Measurements from ENCODE around the gene MN1.
"Not testable (repeated sequence)": the region's sequence is repeated elsewhere in the genome, so short reads cannot be mapped to it uniquely, and the experiment has no call there.

MN1 gene

DNA sequence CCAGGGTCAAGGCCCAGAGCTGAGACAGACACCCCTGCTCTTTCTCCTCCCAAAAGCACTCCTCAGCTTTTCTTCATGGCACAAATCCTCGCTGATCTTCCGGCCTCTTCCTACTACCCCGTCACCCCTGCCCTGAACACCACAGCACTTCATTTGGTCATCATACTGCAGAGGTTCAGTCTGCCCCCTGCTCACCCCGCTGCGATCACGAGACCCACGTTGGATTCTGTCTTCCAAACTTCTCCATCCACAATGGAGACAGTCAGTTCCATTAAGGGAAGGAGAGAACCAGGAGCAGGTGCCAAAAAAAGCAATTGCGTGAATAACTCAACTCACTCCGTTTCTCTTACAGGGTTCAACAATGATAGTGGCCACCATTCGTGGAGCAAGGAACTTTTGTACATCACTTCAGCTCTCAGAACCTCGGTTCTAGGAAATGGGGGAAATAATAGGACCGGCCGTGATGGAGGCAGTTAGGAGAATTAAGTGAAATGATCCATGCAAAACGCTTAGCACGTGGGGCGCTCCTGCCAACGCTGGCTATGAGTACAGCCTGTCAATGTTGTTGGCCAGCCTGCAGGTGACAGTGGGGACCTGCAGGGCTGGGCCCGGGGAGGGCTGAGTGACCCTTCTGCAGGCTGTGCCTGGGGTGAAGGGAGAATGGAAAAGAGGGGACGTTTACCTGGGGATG is 45.9 kb downstream of the MN1 start:
- DNase-seq, result no peak

DNA sequence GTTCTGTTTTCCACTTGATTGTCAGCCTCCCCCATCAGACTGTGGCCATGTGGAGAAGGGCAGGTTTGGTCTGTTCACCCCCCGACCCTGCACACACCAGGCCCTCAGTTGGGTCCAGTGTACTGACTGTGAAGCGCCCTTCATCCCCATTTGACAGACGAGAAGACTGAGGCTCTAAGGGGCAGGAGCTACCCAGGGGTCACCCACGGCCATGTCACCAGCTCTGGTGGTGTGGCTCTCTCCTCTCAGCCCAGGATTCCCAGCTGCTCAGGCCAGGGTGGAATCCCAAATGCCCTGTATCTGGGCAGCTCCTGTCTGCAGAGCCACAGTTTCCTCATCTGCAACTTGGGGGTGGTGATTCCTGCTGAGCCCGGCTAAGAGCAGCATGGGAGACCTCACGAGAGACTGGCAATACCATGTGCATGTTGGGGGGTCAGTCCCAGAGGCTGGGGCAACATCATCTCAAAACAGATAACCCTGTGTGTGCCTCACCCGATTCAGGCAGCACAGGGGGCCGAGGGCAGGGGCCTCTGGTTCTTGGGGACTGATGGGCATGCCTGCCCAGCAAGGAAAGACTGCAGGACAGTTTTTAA is 46.6 kb downstream of the MN1 start:
- DNase-seq, result no peak

DNA sequence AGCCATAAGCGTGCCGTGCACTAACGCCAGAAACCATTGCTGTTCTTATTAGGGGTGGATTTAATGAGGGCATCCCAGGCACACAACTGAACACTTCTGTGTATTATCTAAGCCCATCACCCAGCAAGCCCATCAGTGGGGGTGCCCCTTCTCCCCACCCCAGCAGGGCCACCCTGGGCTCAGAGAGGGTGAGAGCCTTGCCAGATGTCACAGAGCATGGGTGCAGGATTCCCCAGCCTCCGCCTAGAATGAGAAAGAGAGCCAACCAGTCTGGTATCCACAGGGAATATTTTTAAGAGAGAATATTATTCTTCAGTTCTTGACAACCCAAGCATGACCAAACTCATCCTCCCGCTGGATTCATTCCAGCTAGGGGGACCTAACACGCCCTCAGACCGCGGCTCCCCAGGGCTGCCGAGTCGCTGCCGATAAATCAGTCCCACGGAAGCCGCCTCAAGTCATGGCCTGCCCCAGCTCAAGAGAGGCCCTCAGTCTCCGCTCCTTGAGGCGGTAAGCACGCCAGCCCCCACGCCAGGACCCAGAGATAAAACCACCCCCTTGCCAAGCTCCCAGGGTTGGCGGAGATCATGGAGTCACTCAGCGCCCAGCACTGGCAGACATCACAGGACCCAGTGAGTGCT is 47.2 kb downstream of the MN1 start:
- DNase-seq, result no peak

DNA sequence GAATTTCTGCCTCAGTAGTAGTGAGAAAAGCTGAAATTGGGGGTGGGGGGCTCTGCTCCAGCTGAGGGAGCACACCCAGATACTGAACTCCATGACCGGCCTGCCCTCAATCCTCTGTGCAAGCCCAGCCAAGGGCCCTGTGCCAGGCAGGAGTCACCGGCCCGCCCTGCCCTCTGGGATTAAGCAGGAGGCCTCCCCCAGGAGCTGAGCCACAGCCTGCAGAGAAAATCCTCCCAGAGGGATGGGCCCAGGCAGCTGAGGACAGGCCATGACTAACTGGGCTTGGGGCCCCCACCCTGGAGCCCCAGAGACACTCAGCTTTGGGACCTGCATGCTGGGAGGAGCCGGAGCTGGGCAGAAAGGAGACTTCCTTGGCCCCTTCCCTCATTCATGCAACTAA is 48.8 kb downstream of the MN1 start:
- no peak for DNase-seq

DNA sequence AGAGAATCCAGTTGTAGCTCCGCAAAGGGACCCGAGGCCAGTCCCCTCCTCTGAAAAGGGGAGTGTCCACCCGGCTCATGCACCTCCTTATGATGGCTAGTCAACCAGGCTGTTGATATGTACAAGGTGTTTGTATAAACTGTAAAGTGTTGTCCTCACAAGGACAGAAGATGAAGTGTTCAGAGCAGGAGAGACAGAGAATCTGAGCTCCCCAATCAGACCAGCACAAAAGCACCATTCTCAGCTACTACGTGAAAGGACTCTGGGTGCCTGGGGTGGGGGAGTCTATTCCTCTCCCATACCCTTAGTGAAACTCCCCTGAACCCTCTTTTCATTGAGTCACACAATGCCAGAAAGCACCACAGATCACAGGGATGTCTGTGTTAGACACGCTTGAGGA is 49.4 kb downstream of the MN1 start:
- no peak for DNase-seq

DNA sequence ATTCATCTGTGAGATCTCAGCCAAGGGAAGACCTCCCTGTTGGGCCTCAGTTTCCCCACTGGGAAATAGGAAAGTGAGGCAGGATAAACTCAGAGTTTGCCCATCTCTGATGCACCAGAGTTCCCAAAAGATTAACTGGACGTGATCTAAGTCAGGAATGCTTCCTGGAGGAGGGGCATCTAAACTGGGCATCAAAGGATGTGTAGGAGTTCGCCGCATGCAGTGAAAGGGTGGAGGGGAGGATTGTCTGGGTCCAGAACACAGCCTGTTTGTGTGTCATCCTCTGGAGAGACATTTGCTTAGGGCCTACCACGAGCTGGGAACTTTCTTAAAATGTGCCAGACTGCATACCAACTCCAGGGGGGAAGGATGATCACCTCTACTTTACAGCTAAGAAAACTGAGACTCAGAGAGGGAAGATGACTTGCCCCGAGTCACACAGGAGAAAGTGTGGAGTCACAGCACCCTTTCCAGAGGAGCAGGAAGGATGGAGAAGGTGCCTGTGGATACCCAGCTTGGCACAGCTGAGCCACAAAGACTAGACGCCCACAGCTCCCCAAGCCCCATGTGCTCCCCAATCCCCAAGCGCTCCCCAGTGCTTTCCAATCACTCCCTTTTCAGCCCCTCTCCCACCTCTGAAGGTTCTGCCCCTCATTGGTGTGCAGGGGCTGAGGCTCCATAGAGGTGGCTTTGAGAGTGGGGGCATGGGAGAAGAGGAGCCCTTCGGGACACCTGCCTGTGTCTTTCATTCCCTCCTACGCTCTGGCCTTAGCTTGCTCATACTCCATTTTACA is 50.1 kb downstream of the MN1 start:
- DNase-seq, result no peak

DNA sequence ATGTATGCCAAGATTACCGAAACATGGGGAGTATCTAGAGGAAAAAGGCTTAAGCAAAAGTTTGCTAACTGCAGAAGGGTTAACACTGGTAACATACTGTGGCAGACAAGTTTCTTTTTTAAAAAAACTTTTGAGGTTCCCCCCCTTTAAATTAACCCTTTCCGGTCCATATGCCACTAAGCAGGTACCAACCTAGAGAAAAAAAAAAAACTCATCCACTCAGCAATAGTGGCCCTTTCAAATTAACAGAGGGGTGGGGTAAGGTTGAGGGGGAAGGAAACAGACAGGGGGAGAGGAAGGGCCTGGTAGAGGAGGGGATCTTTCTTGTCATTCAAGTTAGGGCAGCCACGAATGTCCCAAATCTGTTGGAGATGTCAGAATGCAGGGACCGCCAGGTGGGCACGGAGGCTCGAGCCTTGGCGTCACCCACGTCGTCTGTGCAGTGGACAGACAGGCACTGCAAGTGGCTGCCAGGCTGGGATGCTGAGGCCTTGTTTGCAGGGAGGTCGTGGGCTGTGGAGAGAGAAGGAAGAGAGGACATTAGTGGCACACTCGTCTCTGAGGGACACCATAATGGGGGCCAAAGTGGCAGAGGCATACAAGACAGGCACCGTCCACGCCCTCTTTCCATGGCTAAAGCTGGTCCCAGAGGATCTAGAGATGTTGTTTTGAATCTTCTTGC is 50.8 kb downstream of the MN1 start:
- no peak for DNase-seq

DNA sequence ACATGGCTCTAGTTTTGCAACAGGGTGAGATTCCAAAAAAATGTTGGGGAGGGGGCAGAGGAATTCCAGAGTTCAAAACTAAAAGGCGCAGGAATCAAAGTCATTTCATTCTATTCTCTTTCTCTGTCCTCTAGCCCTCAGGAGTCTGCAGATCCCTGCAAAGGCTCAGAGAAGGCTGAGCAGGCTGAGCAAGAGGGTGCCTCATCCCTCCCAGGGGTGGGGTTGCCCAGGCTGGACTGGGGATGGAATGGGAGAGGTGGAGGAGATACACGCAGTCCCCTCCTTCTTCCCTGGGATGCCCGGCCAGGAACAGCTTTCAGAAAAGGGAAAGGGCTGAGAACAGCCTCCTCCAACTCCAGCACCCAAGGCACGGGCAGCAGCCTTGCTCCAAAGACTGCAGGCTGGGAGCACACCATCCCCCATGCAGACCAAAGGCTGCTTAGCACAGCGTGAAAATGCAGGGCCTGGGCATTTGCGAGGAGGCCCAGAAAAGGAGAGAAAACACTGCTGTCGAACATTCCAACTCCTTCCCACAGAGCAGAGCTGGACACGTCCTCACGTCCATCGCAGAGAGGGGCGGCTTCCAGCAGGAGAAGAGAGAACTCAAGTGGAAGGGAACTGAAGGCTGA is 51.8 kb downstream of the MN1 start:
- no peak for DNase-seq

DNA sequence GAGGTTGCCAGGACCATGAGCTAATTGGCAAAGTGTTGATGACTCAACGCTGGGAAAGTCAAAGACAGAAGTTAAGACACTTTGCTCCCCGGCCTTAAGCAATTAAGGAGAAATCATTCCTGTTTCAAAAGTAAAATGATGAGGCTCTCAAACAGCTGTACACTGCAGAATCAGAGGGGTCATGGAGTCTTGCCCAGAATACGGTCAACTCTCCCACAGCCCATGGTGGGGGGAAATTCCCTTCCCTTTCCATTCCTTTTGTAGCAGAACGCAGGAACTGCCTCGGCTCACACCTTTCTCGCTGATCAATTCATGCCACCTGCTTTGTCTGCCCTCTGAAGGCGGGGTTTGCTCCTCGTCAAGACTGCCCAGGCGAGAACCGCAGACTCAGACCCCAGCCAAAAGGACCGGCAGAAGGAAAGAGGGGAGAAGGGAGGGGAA is 52.8 kb downstream of the MN1 start:
- no peak for DNase-seq

DNA sequence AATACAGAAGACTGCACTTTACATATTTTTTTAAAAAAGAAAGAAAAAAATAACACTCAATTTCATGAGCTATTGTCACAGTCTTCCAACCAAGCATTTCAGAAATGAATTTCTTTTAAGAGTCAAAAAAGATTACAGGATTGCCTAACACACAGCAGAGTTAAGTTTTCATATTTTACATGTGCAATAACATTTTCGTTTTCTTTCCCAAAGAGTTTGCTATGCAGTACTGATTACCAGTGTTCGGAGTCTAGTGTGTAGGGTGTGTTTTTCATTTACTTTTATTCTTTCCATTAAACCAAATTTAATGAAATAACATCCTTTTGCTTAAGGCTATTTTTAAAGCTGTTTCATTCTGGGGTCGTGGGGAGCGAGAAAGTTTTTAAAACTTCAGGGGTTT is 53.2 kb downstream of the MN1 start:
- no peak for DNase-seq

DNA sequence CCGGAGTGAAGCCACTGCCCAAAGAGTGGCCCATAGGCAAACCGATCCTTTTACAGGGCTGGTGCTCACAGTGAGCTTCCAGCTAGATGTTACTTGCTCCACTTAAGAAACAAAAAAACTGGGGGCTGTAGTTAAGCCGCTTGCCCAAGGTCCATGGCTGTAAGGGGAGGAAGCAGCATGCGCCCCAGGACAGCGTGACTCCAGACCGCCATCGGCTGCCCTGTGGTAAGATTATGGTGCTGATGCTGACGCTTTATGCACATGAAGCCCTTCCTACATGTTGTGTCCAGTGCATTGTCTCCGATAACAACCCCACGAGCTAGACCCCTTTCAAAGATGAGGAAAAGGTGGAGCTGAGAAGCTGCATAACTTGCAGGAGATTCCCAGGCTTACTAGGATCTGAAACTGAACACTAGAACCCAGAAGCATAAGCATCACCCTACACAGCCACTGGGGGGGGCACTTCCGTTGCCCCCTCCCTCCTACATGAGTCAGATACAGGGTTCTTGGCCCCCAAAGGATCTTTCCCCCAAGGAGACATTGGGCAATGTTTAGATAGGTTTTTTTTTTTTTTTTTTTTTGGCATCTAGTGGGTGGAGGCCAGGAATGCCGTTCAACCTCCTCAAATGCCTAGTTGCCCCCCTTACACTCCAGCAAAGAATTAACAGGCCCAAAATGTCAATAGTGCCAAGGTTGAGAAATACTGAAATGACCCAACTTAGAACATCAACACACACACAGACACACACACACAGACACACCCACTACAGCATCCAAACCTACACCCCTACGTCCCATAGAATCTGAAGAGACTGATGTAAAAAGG is 53.9 kb downstream of the MN1 start:
- DNase-seq, result no peak

DNA sequence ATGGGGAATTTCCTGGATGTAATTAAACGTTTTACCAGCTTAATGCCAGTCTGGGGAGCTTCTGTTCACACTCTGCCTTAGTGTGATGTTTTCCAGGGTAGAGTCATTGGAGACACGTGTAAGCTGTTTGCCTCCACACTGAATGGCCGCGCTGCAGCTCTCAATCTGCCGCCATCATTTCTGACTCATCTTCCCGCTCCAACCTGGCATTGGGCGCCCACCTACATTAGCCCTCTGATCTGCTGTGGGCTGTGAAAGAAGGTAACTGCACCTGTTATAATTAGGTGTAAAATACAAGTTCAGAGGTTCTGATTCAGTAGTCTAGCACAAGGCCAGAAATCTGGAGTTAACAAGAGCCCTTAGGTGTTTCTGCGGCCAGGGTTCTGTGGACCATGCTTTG is 54.6 kb downstream of the MN1 start:
- DNase-seq, result no peak

DNA sequence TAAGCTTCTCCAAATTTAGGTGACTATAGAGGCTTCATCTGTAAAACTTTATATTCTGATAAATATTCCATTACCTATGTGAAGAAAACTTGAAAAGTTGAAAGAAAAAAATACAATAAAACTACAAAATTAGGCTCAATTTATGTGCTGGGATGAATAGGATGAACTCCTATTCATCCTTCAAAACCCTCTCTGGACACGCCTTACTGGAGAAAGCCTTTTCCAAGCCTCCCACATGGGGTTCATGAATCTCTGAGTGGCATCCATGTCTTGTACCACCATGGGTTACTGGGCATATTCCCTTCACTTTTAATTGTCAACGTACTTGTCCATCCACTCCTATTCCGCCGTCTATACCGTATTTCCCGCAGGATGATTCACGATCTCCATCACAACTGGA is 55.7 kb downstream of the MN1 start:
- no peak for DNase-seq

DNA sequence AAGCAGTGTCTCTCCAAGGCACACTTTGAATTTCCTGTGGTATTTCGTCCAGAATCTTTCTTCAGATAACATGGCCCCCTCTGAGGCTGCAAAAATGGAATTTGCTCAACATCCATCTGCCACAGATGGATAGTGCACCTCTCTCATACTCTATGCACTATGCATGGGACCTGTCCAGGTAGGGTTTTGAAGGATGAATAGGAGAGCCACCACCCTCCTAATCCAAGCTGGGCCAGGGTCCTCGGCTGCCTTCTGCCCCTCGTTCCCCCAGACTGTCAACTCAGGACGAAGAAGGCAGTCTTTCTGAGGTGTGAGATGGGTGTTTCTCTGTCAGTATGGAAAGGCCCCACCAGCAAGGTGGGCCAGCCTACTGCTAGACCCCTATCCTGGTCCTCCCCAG is 56.4 kb downstream of the MN1 start:
- DNase-seq, result no peak

DNA sequence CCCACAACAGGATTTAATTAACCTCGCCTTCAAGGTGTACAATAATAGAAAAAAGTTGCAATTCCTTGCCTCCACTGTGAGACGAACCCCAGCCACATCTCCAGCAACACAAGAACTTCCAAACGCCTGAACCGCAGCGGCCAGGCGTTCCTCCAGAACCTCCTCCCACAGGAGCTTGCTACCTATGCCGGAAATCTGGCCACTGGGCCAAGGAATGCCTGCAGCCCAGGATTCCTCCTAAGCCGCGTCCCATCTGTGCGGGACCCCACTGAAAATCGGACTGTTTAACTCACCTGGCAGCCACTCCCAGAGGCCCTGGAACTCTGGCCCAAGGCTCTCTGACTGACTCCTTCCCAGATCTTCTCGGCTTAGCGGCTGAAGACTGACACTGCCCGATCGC is 57.5 kb downstream of the MN1 start:
- not testable (repeated sequence) for DNase-seq

DNA sequence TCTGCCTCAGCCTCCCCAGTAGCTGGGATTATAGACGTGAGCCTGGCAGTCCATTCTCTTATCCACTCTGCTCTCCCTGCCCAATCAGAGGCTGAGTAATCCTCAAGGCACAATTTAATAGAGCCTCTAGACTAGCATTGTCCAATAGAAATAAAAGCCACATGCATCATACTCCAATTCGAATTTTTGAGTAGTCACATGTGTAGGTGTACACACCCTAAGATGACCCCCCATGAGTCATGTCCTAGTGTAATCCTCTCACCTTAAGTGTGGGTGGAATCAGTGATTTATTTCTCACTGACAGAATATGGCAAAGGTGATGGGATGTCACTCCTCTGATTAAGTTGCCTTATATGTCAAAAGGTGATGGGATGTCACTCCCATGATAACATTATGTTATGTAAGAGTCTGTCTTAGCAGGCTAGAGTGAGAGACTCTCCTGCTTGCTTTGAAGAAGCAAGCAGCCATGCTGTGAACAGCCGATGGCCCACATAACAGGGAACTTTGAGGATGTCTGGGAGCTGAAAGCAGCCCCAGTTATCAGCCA is 61.3 kb downstream of the MN1 start:
- no peak for DNase-seq

DNA sequence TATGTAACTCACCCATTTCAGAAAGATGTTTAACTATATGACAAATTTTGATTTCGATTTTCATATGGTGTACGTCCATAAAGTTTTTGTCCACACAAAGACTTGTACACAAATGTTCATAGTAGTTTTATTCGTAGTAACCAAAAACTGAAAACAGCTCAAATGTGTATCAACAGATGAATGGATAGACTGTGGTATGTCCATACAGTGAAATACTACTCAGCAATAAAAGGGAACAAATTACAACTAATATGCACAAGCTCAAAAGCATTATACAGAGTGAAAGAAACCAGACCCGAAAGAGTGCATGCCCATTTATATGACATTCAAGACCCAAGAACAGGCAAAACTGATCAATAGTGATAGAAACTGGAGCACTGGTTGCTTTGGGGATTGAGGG is 64.0 kb downstream of the MN1 start:
- DNase-seq, result no peak

DNA sequence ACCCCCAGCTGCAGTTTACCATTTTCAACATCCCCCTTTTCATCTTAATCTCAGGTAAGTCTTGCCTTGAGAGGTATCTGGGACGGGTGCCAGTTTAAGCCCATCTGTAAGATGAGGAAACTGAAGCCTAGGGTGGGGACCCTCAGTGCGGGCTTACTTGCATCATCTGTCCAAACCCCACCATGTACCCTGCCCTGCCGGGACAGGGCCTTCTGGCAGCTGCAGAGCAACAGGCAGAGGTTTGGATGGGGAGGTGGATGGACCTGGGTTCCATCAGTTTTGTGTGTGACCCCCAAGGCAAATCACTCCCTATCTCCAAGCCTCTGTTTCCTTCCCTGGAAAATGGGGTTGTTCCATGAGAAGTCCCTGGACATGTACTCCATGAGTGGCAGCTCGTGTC is 67.5 kb downstream of the MN1 start:
- DNase-seq, result no peak

DNA sequence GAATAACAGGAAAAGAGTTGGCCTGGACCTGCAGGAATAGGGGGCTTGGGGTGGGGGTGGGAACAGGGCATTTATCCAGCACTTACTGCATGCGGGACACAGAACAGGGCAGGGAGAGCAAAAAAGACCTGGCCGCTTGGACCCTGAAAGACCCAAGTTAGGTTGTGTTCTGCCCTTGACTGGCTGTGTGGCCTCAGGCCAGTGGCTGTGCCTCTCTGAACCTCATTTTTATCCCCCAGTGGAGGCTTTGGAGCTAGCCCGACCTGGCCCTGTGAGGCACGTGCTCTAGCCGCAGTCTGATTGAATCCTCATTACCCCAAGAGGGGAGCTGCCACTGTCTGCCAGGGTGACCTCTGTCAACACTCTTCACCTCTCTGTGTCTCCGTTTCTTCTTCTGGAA is 68.7 kb downstream of the MN1 start:
- DNase-seq, result no peak

DNA sequence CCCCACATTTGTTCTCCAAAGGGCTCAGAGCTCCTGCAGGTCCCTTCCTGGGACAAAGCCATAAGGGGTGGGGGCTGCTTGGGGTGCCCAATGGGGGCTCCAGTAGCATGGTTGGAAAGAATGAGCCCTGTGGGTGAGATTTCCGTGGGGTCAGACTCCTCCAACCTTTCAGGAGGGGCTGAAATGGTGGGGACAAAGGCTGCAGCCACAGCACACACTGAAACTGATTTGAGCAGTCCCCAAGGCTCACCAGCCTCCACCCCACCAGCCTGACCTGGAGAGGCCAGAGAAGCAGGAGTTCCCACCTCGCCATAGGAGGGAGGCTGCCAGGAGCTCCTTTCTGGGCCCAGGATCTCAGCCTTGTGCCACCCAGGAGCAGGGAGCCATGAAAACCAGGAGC is 69.2 kb downstream of the MN1 start:
- no peak for DNase-seq

DNA sequence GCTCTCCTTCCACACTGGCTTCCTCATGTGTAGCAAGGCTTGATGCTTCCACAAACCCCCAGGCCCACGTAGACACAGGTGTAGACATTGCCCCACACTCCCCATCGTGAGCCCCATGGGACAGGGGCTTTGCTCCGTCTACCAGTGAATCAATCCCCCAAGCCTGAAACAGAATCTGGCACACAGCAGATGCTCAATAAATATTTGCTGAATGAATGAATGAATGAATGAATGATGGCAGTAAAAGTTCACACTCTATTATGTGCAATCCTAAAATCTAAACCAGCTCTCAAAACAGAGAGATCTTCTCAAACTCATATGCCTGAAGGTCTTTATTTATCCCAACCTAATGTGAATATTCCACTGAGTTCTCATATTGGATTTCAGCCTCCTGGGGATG is 69.9 kb downstream of the MN1 start:
- DNase-seq, result no peak

Data from CD4-positive, alpha-beta T cell treated with Interferon gamma for 1 hour (primary cell).